HG03196 (cell line): ENCODE measurements around the gene IL1RAPL1.

Source experiments
- ATAC-seq: cut with Tn5 transposase; IDR thresholded peaks from one replicate; pipeline ENCODE4 v1.9.1; 2021; ENCODE audit not compliant: unreplicated experiment

IL1RAPL1 gene

GRCh38 chrX:29707088-29707487, 1119.8 kb downstream of the IL1RAPL1 start:
- ATAC-seq, result no peak

- ATAC-seq, result no peak
These were observed 1133.9 kb downstream of the IL1RAPL1 start for GRCh38 chrX:29721152-29721551.

- ATAC-seq, result no peak
These were observed 1137.1 kb downstream of the IL1RAPL1 start for GRCh38 chrX:29724316-29724715.

- ATAC-seq, result no peak
These were observed 1139.6 kb downstream of the IL1RAPL1 start for GRCh38 chrX:29726811-29727210.

- no peak for ATAC-seq
These were observed 1141.4 kb downstream of the IL1RAPL1 start for GRCh38 chrX:29728639-29729038.

- no peak for ATAC-seq
These were observed 1157.7 kb downstream of the IL1RAPL1 start for GRCh38 chrX:29744966-29745365.

GRCh38 chrX:29746326-29746725, 1159.1 kb downstream of the IL1RAPL1 start:
- ATAC-seq, result no peak

GRCh38 chrX:29762006-29762405, 1174.8 kb downstream of the IL1RAPL1 start:
- no peak for ATAC-seq

GRCh38 chrX:29775890-29776289, 1188.6 kb downstream of the IL1RAPL1 start:
- no peak for ATAC-seq

- ATAC-seq, result no peak
These were observed 1200.4 kb downstream of the IL1RAPL1 start for GRCh38 chrX:29787656-29788055.

- no peak for ATAC-seq
These were observed 1201.9 kb downstream of the IL1RAPL1 start for GRCh38 chrX:29788991-29789699.

GRCh38 chrX:29792335-29792734, 1205.1 kb downstream of the IL1RAPL1 start:
- ATAC-seq, result no peak

GRCh38 chrX:29797156-29797555, 1209.9 kb downstream of the IL1RAPL1 start:
- no peak for ATAC-seq

GRCh38 chrX:29798469-29798868, 1211.2 kb downstream of the IL1RAPL1 start:
- no peak for ATAC-seq

- no peak for ATAC-seq
These were observed 1225.9 kb downstream of the IL1RAPL1 start for GRCh38 chrX:29813174-29813573.

- ATAC-seq, result no peak
These were observed 1237.1 kb downstream of the IL1RAPL1 start for GRCh38 chrX:29824176-29824906.

GRCh38 chrX:29826742-29827141, 1239.5 kb downstream of the IL1RAPL1 start:
- ATAC-seq, result no peak

- ATAC-seq, result no peak
These were observed 1247.1 kb downstream of the IL1RAPL1 start for GRCh38 chrX:29834311-29834710.

- ATAC-seq, result no peak
These were observed 1247.5 kb downstream of the IL1RAPL1 start for GRCh38 chrX:29834764-29835163.

GRCh38 chrX:29841750-29842149, 1254.5 kb downstream of the IL1RAPL1 start:
- no peak for ATAC-seq

GRCh38 chrX:29842552-29842951, 1255.3 kb downstream of the IL1RAPL1 start:
- no peak for ATAC-seq

- ATAC-seq, result no peak
These were observed 1264.8 kb downstream of the IL1RAPL1 start for GRCh38 chrX:29851857-29852605.
